Small intestine (tissue), 7 donors: ENCODE data around the gene ANKFY1. TPM values are rescaled to one million over a fixed set of nuclear protein-coding genes. Genes with fewer than 3 reads are reported as not detected.

Experiments
- DNase-seq, 2 donors: peaks; one replicate each; pipeline versions ENCODE4 v3.0.0 to v3.0.0-alpha.2; 2013
- FAIRE-seq: peaks from 2 replicates; lab custom pipeline; 2012; peaks lifted over from hg19 to GRCh38; lab: Jason Lieb, UNC
- H3K27ac ChIP-seq, 3 donors: one replicate each; pipeline ENCODE4 v1.5.1; 2013; ENCODE audit warnings: low read length in 2 of 3, mild to moderate bottlenecking in 2 of 3, control low read depth in 1 of 3, inconsistent platforms in 1 of 3, low read depth in 1 of 3, moderate library complexity in 1 of 3
- H3K27me3 ChIP-seq, 3 donors: one replicate each; pipeline ENCODE4 v1.6.1; 2013; ENCODE audit warnings: low read length in 3 of 3, inconsistent platforms in 1 of 3; ENCODE audit not compliant: control insufficient read depth in 3 of 3, insufficient read depth in 3 of 3
- H3K36me3 ChIP-seq, 3 donors: one replicate each; pipeline ENCODE4 v1.6.1; 2013; ENCODE audit warnings: low read length in 3 of 3, inconsistent platforms in 1 of 3, low read depth in 1 of 3, mild to moderate bottlenecking in 1 of 3, moderate library complexity in 1 of 3; ENCODE audit not compliant: control insufficient read depth in 3 of 3, insufficient read depth in 2 of 3
- H3K4me1 ChIP-seq, 3 donors: one replicate each; pipeline ENCODE4 v1.6.1; 2013; ENCODE audit warnings: low read length in 2 of 3, inconsistent platforms in 1 of 3, low read depth in 1 of 3, mild to moderate bottlenecking in 1 of 3, moderate library complexity in 1 of 3; ENCODE audit not compliant: control insufficient read depth in 3 of 3, insufficient read depth in 2 of 3
- H3K4me3 ChIP-seq, 3 donors: one replicate each; pipeline ENCODE4 v1.5.1; 2013; ENCODE audit warnings: low read length in 3 of 3, control low read depth in 1 of 3, inconsistent platforms in 1 of 3, low read depth in 1 of 3, mild to moderate bottlenecking in 1 of 3, moderate library complexity in 1 of 3
- H3K9me3 ChIP-seq, 2 donors: one replicate each; pipeline ENCODE4 v1.6.1; 2013; ENCODE audit warnings: low read depth in 1 of 2, low read length in 1 of 2; ENCODE audit not compliant: control insufficient read depth in 2 of 2, insufficient read depth in 1 of 2
- WGBS, 3 donors: extraction: QIAGEN DNeasy Blood & Tissue Kit; methylation state at CpG; one replicate each; pipeline ENCODE4 v1.1.7; 2013; 5-methylcytosine and 5-hydroxymethylcytosine counted together
- polyA plus RNA-seq, 4 donors: library from polyadenylated mRNA; stranded (reverse) in 3 of 4; unstranded in 1 of 4; fragments of 200-250 nt in 3 of 4; fragments of 120-200 nt in 1 of 4; gene quantifications; one replicate each; pipeline versions ENCODE4 v1.2.1 to v1.2.3, GENCODE V29; 2013
- donor health status: healthy with polysubstance abuse.
- donor health status: control.
- donor health status: control.
- donor health status: Bipolar disorder and iron deficiency.
- donor health status: healthy.

Gene ANKFY1
- polyA plus RNA-seq, 4 donors = 5.7 to 32.8 (median 11.7) TPM

DNA sequence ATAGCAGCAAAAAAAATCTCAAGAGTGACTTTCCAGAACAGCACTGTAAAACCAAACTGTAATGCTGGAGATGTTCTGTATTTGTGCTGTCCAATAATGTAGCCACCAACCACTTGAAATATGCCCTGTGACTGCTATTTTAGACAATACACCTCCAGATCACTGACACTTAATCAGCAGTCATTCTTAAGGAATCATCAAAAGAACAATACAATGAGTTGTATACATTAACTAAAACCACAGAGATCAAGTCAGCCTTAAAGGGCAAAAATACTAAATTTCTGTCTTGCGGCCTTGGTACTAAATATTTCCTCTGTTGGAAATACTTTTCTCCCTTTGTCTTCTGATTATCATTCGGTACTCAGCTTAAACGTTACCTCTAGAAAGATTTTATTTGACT lies 33.6 kb upstream of the ANKFY1 start:
- Histone ChIP-seq H3K36me3 (peaks cover 2 to 18% (median 3%) of the 10 kb centered on the region in 3 donors), H3K4me3 (no peak overlapping the region), H3K27ac (no peak overlapping the region), H3K27me3 (no peaks in the 10 kb centered on the region), H3K9me3 (no peaks in the 10 kb centered on the region), H3K4me1 (no peaks in the 10 kb centered on the region)
- DNase-seq = no peak
- FAIRE-seq = no peak
- 65 to 79% (median 77%) methylated on average over 3 of the region's 3 CpGs for WGBS, 3 donors

DNA sequence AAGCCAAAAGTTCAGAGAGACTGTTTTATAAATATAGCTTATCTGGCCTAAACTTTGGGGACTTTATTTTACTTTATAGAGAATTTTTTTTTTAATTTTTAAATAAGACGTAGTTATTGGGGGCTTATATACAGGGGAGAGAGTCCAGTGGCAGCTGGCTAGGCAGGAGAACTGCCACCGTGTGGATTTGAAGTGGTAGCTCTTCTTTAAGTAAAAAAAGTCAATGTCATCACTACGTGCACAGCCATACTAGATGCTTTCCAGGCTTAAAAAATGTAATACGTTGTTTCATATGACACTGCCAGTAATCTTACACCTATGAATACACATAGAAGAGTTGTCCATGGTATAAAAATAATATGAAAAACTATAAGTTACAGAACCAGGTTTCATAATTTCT lies 31.9 kb upstream of the ANKFY1 start:
- FAIRE-seq (no peak), DNase-seq (no peak)
- no peaks in the 10 kb centered on the region for H3K9me3 ChIP-seq
- no peaks in the 10 kb centered on the region for H3K4me1 ChIP-seq
- no peak overlapping the region for H3K4me3 ChIP-seq
- 70 to 77% (median 72%) methylated on average over 4 of the region's 4 CpGs for WGBS, 3 donors
- H3K27me3 ChIP-seq = no peaks in the 10 kb centered on the region
- no peak overlapping the region for H3K27ac ChIP-seq
- peaks cover 2 to 18% (median 3%) of the 10 kb centered on the region in 3 donors for H3K36me3 ChIP-seq

DNA sequence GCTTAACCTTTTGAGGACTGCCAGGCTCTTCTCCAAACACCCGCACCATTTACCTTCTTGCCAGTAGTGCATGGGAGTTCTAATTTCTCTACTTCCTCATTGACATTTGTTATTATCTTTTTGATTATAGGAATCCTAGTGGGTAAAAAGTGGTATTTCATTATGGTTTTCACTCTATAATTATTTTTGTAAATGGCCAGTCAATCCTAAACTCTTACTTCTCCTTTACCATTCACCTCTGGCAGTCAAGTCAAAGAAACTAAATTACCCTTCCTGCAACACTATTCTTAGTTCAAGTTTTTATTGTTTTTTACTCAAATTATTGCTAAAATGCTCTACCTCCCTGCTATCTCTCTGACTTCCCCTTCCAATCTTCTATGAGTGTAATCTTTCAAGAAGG lies 29.8 kb upstream of the ANKFY1 start:
- no peak for DNase-seq
- Histone ChIP-seq H3K27me3 (no peaks in the 10 kb centered on the region), H3K9me3 (no peaks in the 10 kb centered on the region), H3K4me1 (no peaks in the 10 kb centered on the region), H3K36me3 (peaks cover 2 to 23% (median 3%) of the 10 kb centered on the region in 3 donors), H3K4me3 (no peak overlapping the region), H3K27ac (no peak overlapping the region)
- WGBS, 3 donors = 90 to 100% (median 92%) methylated on average over 1 of the region's 1 CpG
- FAIRE-seq = no peak

DNA sequence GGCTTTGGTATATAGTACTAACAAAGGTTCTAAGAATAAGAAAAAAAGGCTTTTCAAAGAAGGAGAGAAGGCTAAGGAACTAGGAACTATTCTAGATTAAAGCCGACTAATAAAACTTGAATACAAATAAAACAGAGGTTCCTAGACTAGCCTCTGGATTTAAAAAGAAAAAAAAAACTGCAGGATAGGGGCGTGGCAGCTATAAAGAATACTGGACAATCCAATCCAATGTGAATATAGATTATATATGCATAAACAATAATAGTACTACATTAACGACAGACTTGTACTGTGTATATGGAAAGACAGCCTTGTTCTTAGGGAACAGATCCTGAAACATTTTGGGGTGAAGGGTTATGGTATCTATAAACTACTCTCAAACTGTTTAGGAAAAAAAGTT lies 23.9 kb upstream of the ANKFY1 start:
- Histone ChIP-seq H3K27me3 (no peaks in the 10 kb centered on the region), H3K9me3 (no peaks in the 10 kb centered on the region), H3K4me3 (no peak overlapping the region), H3K27ac (no peak overlapping the region), H3K4me1 (no peaks in the 10 kb centered on the region), H3K36me3 (peaks cover 0 to 35% (median 3%) of the 10 kb centered on the region in 3 donors)
- FAIRE-seq (no peak), DNase-seq (no peak)
- WGBS, 3 donors = 76 to 88% (median 80%) methylated on average over 3 of the region's 3 CpGs

DNA sequence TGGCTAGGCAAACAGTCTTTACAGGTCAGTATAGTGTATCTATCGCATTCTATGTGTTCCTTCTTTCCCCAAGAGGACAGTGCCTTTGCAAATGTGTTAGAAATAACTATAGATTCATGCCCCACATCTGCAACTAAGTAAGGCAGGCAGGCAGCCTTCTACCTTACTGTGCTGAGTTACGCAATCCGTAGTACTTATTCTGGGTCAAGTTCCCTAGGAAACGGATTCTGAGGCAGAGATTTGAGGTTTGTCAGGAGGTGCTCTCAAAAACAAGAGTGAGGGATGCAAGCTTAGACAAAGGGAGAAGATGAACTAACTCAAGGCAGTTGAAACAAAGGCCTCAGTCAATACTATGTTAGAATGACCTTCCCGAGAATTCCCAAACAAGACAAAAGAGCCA lies 12.7 kb upstream of the ANKFY1 start:
- Histone ChIP-seq H3K36me3 (peaks cover 0 to 33% (median 3%) of the 10 kb centered on the region in 3 donors), H3K27me3 (no peaks in the 10 kb centered on the region), H3K4me3 (no peak overlapping the region), H3K9me3 (no peaks in the 10 kb centered on the region), H3K4me1 (no peaks in the 10 kb centered on the region), H3K27ac (no peak overlapping the region)
- FAIRE-seq = no peak
- 93 to 94% (median 94%) methylated on average over 5 of the region's 5 CpGs for WGBS, 3 donors
- DNase-seq = no peak

DNA sequence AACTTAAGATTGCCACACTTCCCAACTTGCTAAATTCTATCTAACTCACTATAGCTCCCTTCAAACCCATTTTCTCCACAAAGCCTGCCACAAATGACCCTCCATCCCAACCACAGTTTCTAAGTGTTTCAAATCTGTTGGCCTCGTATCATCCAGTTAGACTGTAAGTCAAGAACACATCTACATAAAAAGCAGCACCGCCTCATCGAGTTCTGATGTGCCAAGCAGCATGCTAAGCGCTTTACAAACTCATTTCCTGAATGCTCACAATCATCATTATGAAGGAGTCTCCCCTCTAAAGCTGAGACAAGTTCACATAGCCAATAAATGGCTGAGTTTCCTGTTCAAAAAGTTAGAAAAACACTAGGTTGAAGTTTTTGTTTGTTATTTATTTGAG lies 9.2 kb upstream of the ANKFY1 start:
- Histone ChIP-seq H3K27me3 (no peaks in the 10 kb centered on the region), H3K4me3 (no peak overlapping the region), H3K27ac (no peak overlapping the region), H3K36me3 (peaks cover 0 to 20% (median 2%) of the 10 kb centered on the region in 3 donors), H3K9me3 (no peaks in the 10 kb centered on the region), H3K4me1 (no peaks in the 10 kb centered on the region)
- no peak for DNase-seq
- no peak for FAIRE-seq
- WGBS, 3 donors = 90 to 94% (median 91%) methylated on average over 4 of the region's 4 CpGs

DNA sequence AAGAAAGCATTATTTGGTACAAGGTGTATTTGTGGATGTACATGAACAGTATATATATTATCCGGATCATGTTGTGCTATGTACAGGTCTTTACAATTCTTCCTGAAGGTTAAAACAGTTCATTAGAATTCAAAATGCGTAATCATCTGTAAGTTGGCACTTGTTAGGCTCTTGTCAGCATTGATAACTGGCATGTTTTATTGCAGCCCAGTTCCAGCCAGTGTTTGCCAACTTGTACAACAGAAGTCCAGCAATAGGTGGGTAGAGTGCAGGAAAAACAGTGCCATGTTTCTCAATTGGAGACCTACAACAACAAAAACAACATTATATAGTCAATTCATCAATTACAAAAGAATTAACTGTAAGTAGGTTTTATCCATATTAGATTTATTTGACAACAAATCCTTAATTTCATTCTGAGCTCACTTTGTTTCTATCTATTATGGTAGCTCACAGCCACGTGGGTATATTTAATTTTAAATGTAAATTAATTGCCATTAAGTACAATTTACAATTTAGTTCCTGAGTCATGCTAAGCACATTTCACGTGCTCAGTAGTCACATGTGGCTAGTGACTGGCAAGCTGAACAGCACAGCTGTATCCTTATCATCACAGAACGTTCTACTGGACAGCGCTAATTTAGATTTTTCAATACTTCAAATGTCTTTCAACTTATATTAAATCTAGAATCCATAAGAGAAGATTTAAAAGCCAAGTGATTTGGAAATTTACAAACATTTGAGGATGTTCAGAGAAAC lies 8.6 kb upstream of the ANKFY1 start:
- Histone ChIP-seq H3K27me3 (no peaks in the 10 kb centered on the region), H3K4me3 (no peak overlapping the region), H3K9me3 (no peaks in the 10 kb centered on the region), H3K36me3 (peaks cover 0 to 19% (median 2%) of the 10 kb centered on the region in 3 donors), H3K4me1 (no peaks in the 10 kb centered on the region), H3K27ac (no peak overlapping the region)
- 40 to 70% (median 50%) methylated on average over 6 of the region's 6 CpGs for WGBS, 3 donors
- DNase-seq (peak in 1 of 2 donors; percentile 32), FAIRE-seq (no peak)

DNA sequence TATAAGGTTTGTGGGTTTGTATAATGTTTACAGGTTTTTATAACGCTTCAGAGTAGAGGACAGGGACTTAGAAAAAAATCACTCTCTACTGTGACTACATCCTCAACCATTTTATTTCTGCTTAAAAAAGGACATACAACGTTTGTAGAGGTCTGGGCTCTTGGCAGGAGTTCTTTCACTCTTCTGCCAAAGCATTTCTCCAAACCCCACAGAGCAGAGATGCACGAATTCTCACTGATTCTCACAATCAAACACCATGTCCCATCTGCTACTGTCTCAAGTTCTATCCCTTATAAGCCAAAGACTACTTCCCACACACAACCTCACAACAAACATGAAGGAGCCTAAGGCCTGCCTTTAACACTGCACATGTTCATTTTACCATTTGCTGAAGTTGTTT lies 7.0 kb upstream of the ANKFY1 start:
- FAIRE-seq (no peak), DNase-seq (no peak)
- WGBS, 3 donors = 72 to 79% (median 78%) methylated on average over 3 of the region's 3 CpGs
- no peaks in the 10 kb centered on the region for H3K4me1 ChIP-seq
- no peak overlapping the region for H3K4me3 ChIP-seq
- H3K9me3 ChIP-seq = no peaks in the 10 kb centered on the region
- H3K27me3 ChIP-seq = no peaks in the 10 kb centered on the region
- H3K36me3 ChIP-seq = peaks cover 0 to 10% (median 2%) of the 10 kb centered on the region in 3 donors
- no peak overlapping the region for H3K27ac ChIP-seq
